ENCODE results near the gene ATP8B4.

ATP8B4 gene

GRCh38 chr15:49847423-49848281 lies 271.4 kb downstream of the ATP8B4 start:
- no peak for DNase-seq

GRCh38 chr15:49844390-49844789 lies 274.6 kb downstream of the ATP8B4 start:
- DNase-seq = no peak

- DNase-seq = no peak
Measured at GRCh38 chr15:49843725-49844124, 275.3 kb downstream of the ATP8B4 start.

- DNase-seq = no peak
Measured at GRCh38 chr15:49842031-49842730, 276.9 kb downstream of the ATP8B4 start.

- DNase-seq = no peak
Measured at GRCh38 chr15:49832511-49832910, 286.5 kb downstream of the ATP8B4 start.

GRCh38 chr15:49831206-49831965 lies 287.6 kb downstream of the ATP8B4 start:
- no peak for DNase-seq

- DNase-seq = no peak
Measured at GRCh38 chr15:49830391-49830790, 288.6 kb downstream of the ATP8B4 start.

- DNase-seq = no peak
Measured at GRCh38 chr15:49827311-49827710, 291.7 kb downstream of the ATP8B4 start.

GRCh38 chr15:49826640-49827234 lies 292.3 kb downstream of the ATP8B4 start:
- no peak for DNase-seq

GRCh38 chr15:49824775-49825099 lies 294.3 kb downstream of the ATP8B4 start:
- DNase-seq = no peak

- DNase-seq = no peak
Measured at GRCh38 chr15:49823987-49824774, 294.9 kb downstream of the ATP8B4 start.

GRCh38 chr15:49817100-49817499 lies 301.9 kb downstream of the ATP8B4 start:
- DNase-seq = no peak

GRCh38 chr15:49815950-49816349 lies 303.1 kb downstream of the ATP8B4 start:
- DNase-seq = no peak

- no peak for DNase-seq
Measured at GRCh38 chr15:49815526-49815925, 303.5 kb downstream of the ATP8B4 start.

GRCh38 chr15:49814709-49815108 lies 304.3 kb downstream of the ATP8B4 start:
- DNase-seq = no peak

GRCh38 chr15:49813625-49814024 lies 305.4 kb downstream of the ATP8B4 start:
- no peak for DNase-seq

GRCh38 chr15:49810720-49811119 lies 308.3 kb downstream of the ATP8B4 start:
- no peak for DNase-seq

GRCh38 chr15:49809894-49810609 lies 309.0 kb downstream of the ATP8B4 start:
- no peak for DNase-seq

GRCh38 chr15:49808341-49808740 lies 310.7 kb downstream of the ATP8B4 start:
- DNase-seq = no peak
